GM23248 (cell line): ENCODE data around the gene NCOA7. TPM values are rescaled to one million over a fixed set of nuclear protein-coding genes. Genes with fewer than 3 reads are reported as not detected.

Source experiments
- DNase-seq: peaks from one replicate; pipeline ENCODE4 v3.0.0-alpha.2; 2015
- H2AFZ ChIP-seq: fragments of 200-600 bp; sonication (generic); 2 replicates; pipeline ENCODE4 v1.6.1; 2016; ENCODE audit warnings: antibody characterized with exemption
- H3F3A ChIP-seq: fragments of 200-600 bp; sonication (generic); 2 replicates; pipeline ENCODE4 v1.6.1; 2016; ENCODE audit warnings: mild to moderate bottlenecking, antibody characterized with exemption, mixed run types; ENCODE audit not compliant: insufficient read depth
- H3K27ac ChIP-seq: fragments of 200-600 bp; sonication (generic); 2 replicates; pipeline ENCODE4 v1.5.1; 2016; ENCODE audit warnings: mild to moderate bottlenecking
- H3K27me3 ChIP-seq: fragments of 200-600 bp; sonication (generic); replicated peaks from 2 replicates; pipeline ENCODE4 v1.6.1; 2016; ENCODE audit warnings: mild to moderate bottlenecking; ENCODE audit not compliant: insufficient read depth
- H3K36me3 ChIP-seq: fragments of 200-600 bp; sonication (generic); 2 replicates; pipeline ENCODE4 v1.6.1; 2016; ENCODE audit warnings: low read depth, mild to moderate bottlenecking
- H3K4me1 ChIP-seq: fragments of 200-600 bp; sonication (generic); 2 replicates; pipeline ENCODE4 v1.6.1; 2016; ENCODE audit warnings: mild to moderate bottlenecking; ENCODE audit not compliant: insufficient read depth
- H3K4me2 ChIP-seq: fragments of 200-600 bp; sonication (generic); one replicate; pipeline ENCODE4 v1.6.1; 2016; ENCODE audit warnings: mild to moderate bottlenecking; ENCODE audit not compliant: unreplicated experiment
- H3K4me3 ChIP-seq: fragments of 200-600 bp; sonication (generic); 2 replicates; pipeline ENCODE4 v1.5.1; 2016; ENCODE audit warnings: mild to moderate bottlenecking
- H3K79me2 ChIP-seq: fragments of 200-600 bp; sonication (generic); 2 replicates; pipeline ENCODE4 v1.6.1; 2016; ENCODE audit warnings: mild to moderate bottlenecking; ENCODE audit not compliant: insufficient read depth
- H3K9ac ChIP-seq: fragments of 200-600 bp; sonication (generic); 2 replicates; pipeline ENCODE4 v1.6.1; 2016; ENCODE audit warnings: mild to moderate bottlenecking
- H3K9me2 ChIP-seq: fragments of 200-600 bp; sonication (generic); 2 replicates; pipeline ENCODE4 v1.6.1; 2016; ENCODE audit warnings: mixed run types, mild to moderate bottlenecking, moderate library complexity; ENCODE audit not compliant: insufficient read depth
- H3K9me3 ChIP-seq: fragments of 200-600 bp; sonication (generic); one replicate; pipeline ENCODE4 v1.6.1; 2017; ENCODE audit warnings: low read depth
- H4K20me1 ChIP-seq: fragments of 200-600 bp; sonication (generic); 2 replicates; pipeline ENCODE4 v1.6.0; 2016; ENCODE audit not compliant: insufficient read depth
- EZH2 ChIP-seq: fragments of 200-600 bp; sonication (generic); IDR thresholded peaks from 2 replicates; pipeline ENCODE4 v1.6.1; 2018; ENCODE audit warnings: antibody characterized with exemption, mild to moderate bottlenecking; ENCODE audit not compliant: insufficient read depth, poor library complexity, severe bottlenecking
- EZH2phosphoT487 ChIP-seq: fragments of 200-600 bp; sonication (generic); IDR thresholded peaks from 2 replicates; pipeline ENCODE4 v1.6.1; 2018; ENCODE audit warnings: antibody characterized with exemption, moderate library complexity, mild to moderate bottlenecking, low read depth; ENCODE audit not compliant: insufficient read depth
- WGBS, 2 experiments: methylation state at CpG; one replicate each; pipeline ENCODE4 v1.1.6; 2015 to 2017; ENCODE audit warnings: low lambda C conversion rate in 2 of 2, low coverage in 1 of 2; ENCODE audit errors: missing lambda C conversion rate in 2 of 2; 5-methylcytosine and 5-hydroxymethylcytosine counted together
- in situ Hi-C: fragments of 300-500 bp; cut with MboI; formaldehyde crosslinking; loops from 2 replicates; pipeline ENCODE4 v1.15.0; 2020
- polyA plus RNA-seq: library from polyadenylated mRNA; unstranded; fragments of >200 nt; fragmentation: Nextera tagmentation; extraction: Ambion mirVana; gene quantifications from 2 replicates; pipeline ENCODE4 v1.2.1, GENCODE V29; 2016
- total RNA-seq: library from RNA; depleted of rRNA; stranded (reverse); fragments of >200 nt; shearing (Covaris generic); gene quantifications from 2 replicates; pipeline ENCODE4 v1.2.3, GENCODE V29; 2014

NCOA7 gene
- total and polyA plus RNA-seq, 2 experiments from 2014 or later, result 9.5 to 10.2 TPM

DNA sequence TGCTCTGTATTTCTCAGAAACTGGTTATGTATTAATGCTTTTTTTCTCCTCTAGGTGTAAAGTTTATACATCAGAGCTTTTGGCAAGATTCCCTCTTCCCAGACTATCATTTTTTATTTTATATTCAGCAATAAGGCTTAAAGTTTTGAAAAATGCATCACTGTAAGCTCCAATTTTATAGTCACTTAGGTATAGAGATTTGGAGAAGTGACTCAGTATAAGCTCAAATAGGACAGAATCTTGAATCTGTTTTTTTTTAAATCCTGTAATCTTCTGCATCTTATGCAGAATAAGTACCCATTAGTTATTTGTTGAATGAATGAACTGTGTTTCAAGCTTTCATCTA lies 1.0 kb downstream of the NCOA7 start:
- peak overlapping the region; percentile 95 for H3K4me2 ChIP-seq
- no peak for TF ChIP-seq EZH2phosphoT487
- TF ChIP-seq EZH2, result no peak
- DNase-seq, result no peak
- H2AFZ ChIP-seq, result peak overlapping the region; percentile 83
- H3K4me3 ChIP-seq, result peak overlapping the region; percentile 78
- H3K9me2 ChIP-seq, result no peaks in the 10 kb centered on the region
- H4K20me1 ChIP-seq, result no peaks in the 10 kb centered on the region
- peaks cover 12% of the 10 kb centered on the region; the same call in 1 of the 2 replicates for H3K79me2 ChIP-seq
- in situ Hi-C loops, result no loop called here
- H3K36me3 ChIP-seq, result no peaks in the 10 kb centered on the region
- peak overlapping the region; percentile 93; the same call in 1 of the 2 replicates for H3K27ac ChIP-seq
- no peaks in the 10 kb centered on the region for H3K9me3 ChIP-seq
- H3F3A ChIP-seq, result peaks cover 21% of the 10 kb centered on the region
- no peaks in the 10 kb centered on the region for H3K27me3 ChIP-seq
- H3K9ac ChIP-seq, result peak overlapping the region; percentile 92; the same call in 1 of the 2 replicates
- peaks cover 36% of the 10 kb centered on the region for H3K4me1 ChIP-seq

DNA sequence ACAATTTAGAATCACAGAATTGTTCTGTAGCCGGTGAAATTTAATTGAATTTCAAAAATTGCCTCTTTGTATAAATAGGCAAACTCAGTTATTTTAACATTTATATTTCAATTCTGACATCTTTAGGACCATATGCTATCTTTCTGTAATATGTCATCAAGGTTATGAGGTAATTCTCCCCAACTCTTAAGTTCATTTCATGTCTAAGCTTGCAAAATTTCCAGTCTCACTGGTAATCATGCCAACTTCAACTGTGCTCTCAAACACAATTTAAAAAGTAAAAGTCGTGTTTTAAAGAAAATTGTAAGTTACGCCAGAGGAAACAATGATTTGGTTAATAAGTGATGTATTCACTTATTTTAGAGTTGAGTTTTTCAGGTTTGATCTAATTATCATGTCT lies 1.4 kb downstream of the NCOA7 start:
- Histone ChIP-seq H3K4me3 (peak overlapping the region; percentile 78), H3K4me1 (peaks cover 36% of the 10 kb centered on the region), H3K4me2 (peak overlapping the region; percentile 95), H3F3A (peaks cover 21% of the 10 kb centered on the region), H3K79me2 (peaks cover 12% of the 10 kb centered on the region; the same call in 1 of the 2 replicates), H3K9ac (no peak overlapping the region), H4K20me1 (no peaks in the 10 kb centered on the region), H3K27me3 (no peaks in the 10 kb centered on the region), H3K27ac (peak overlapping the region; percentile 93; the same call in 1 of the 2 replicates), H3K36me3 (no peaks in the 10 kb centered on the region), H2AFZ (0 out of 2 replicates have a peak overlapping the region, but pooled peaks have one; percentile 83), H3K9me3 (no peaks in the 10 kb centered on the region), H3K9me2 (no peaks in the 10 kb centered on the region)
- TF ChIP-seq EZH2, result no peak
- no peak for TF ChIP-seq EZH2phosphoT487
- DNase-seq, result no peak
- in situ Hi-C loops, result no loop called here
- 57 to 58% methylated on average over 3 of the region's 3 CpGs for whole genome bisulfite sequencing, 2 experiments

DNA sequence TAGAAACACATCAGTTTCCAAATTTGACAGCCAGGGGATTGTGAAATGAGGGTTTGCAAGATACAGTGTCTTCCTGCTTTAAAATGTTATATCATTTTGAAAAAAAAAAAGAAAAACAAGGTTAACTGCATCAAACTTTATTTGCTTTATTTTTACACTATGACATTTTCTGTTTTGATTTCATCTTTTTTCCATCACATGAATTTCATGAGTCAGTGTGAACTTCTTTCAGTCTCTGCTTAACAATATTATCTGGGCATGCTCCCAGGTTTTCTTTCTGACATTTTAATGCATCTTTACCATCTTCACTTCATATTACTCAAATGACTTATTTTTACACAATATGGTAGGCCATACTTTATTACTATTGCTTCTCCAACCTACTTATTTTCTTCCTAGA lies 1.9 kb downstream of the NCOA7 start:
- Histone ChIP-seq H3K36me3 (no peaks in the 10 kb centered on the region), H3F3A (peaks cover 21% of the 10 kb centered on the region), H3K9ac (no peak overlapping the region), H3K79me2 (peaks cover 12% of the 10 kb centered on the region; the same call in 1 of the 2 replicates), H4K20me1 (no peaks in the 10 kb centered on the region), H3K9me3 (no peaks in the 10 kb centered on the region), H3K27ac (no peak overlapping the region), H3K4me2 (no peak overlapping the region), H2AFZ (no peak overlapping the region), H3K4me3 (no peak overlapping the region), H3K27me3 (no peaks in the 10 kb centered on the region), H3K4me1 (peaks cover 36% of the 10 kb centered on the region), H3K9me2 (no peaks in the 10 kb centered on the region)
- DNase-seq, result peak; percentile 51
- TF ChIP-seq EZH2phosphoT487 (no peak), EZH2 (no peak)
- in situ Hi-C loops, result no loop called here

DNA sequence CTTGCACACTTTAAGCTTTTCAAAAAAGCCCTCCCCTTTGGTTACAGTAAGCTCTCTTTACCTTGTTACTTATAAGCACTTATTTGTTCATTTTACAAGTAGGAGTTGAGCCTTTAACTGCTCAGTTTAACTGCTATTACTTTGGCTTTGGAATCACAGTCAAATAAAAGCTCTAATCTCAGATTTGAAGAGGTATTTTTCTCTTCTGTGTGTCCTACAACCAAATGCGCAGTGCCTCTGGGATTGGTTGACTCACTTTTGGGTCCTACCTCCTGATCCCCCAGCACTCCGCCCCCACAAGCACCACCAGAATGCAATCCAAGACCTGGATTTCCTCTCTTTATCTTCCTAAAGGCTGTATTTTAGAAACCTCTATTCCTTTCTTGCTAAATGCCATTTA lies 2.5 kb downstream of the NCOA7 start:
- DNase-seq, result no peak
- in situ Hi-C loops, result no loop called here
- Histone ChIP-seq H3K27me3 (no peaks in the 10 kb centered on the region), H3K36me3 (no peaks in the 10 kb centered on the region), H3K9me2 (no peaks in the 10 kb centered on the region), H3K9ac (no peak overlapping the region), H3F3A (peaks cover 21% of the 10 kb centered on the region), H3K4me1 (peaks cover 36% of the 10 kb centered on the region), H3K79me2 (peaks cover 12% of the 10 kb centered on the region; the same call in 1 of the 2 replicates), H3K4me3 (no peak overlapping the region), H3K27ac (no peak overlapping the region), H4K20me1 (no peaks in the 10 kb centered on the region), H2AFZ (no peak overlapping the region), H3K4me2 (no peak overlapping the region), H3K9me3 (no peaks in the 10 kb centered on the region)
- TF ChIP-seq EZH2 (no peak), EZH2phosphoT487 (no peak)
- 95% methylated on average over 2 of the region's 2 CpGs for WGBS, 2 experiments

DNA sequence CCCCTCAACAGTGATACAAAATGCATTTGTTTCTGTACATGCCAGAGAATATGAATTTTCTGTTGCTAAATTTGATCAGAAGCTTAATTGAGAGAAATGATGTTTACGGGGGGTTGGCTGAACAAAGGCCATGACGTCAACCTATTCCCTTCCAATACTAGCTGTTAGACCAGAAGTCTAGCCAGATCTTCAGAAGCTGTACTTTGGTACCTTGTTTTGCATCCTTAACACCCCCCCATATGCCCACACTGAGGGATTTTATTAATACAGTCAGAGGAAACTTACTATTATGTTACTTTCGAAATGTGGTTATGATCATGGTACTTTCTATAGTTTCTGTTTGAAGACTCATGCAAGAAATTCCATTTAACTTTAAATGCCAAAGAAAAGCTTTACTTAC lies 3.1 kb downstream of the NCOA7 start:
- H3K27ac ChIP-seq, result no peak overlapping the region

More for the DNA sequence above, 3.1 kb downstream of the NCOA7 start:
- H3K4me1 ChIP-seq, result peaks cover 39% of the 10 kb centered on the region
- no peak overlapping the region for H3K4me3 ChIP-seq
- H2AFZ ChIP-seq, result no peak overlapping the region
- WGBS, 2 experiments, result 52 to 54% methylated on average over 3 of the region's 3 CpGs
- no peaks in the 10 kb centered on the region for H3K9me2 ChIP-seq
- DNase-seq, result peak; percentile 20
- H3K4me2 ChIP-seq, result peak overlapping the region; percentile 27
- H3K9ac ChIP-seq, result no peak overlapping the region
- H3K79me2 ChIP-seq, result peaks cover 12% of the 10 kb centered on the region; the same call in 1 of the 2 replicates
- H4K20me1 ChIP-seq, result no peaks in the 10 kb centered on the region
- no peaks in the 10 kb centered on the region for H3K27me3 ChIP-seq
- TF ChIP-seq EZH2 (no peak), EZH2phosphoT487 (no peak)
- no peaks in the 10 kb centered on the region for H3K36me3 ChIP-seq
- H3K9me3 ChIP-seq, result no peaks in the 10 kb centered on the region
- H3F3A ChIP-seq, result peaks cover 22% of the 10 kb centered on the region
- in situ Hi-C loops, result no loop called here
